OCI-LY3 (cell line): ENCODE results near the gene MED25.

Source experiments
- H2AFZ ChIP-seq: fragments of 200-600, 300-600 bp; shearing (Covaris generic); 2 replicates; pipeline ENCODE4 v1.6.0; 2014; ENCODE audit warnings: antibody characterized with exemption, low read depth, low read length
- H3K27ac ChIP-seq: fragments of 200-600, 300-600 bp; sonication (generic); 2 replicates; pipeline ENCODE4 v1.5.1; 2014; ENCODE audit warnings: mild to moderate bottlenecking, low read length, moderate library complexity, mixed read lengths
- H3K27me3 ChIP-seq: fragments of 200-600, 300-600 bp; sonication (generic); 2 replicates; pipeline ENCODE4 v1.6.1; 2014; ENCODE audit warnings: low read depth, low read length, mixed read lengths
- H3K36me3 ChIP-seq: fragments of 200-600, 300-600 bp; sonication (generic); replicated peaks from 2 replicates; pipeline ENCODE3; 2014; ENCODE audit warnings: low read depth, low read length, mixed read lengths
- H3K4me1 ChIP-seq: fragments of 300-600, 200-600 bp; sonication (generic); 2 replicates; pipeline ENCODE4 v1.6.1; 2014; ENCODE audit warnings: low read length, mixed read lengths
- H3K4me2 ChIP-seq: fragments of 200-600, 300-600 bp; sonication (generic); 2 replicates; pipeline ENCODE4 v1.6.1; 2014; ENCODE audit warnings: low read length, mixed read lengths
- H3K4me3 ChIP-seq: fragments of 300-600, 200-600 bp; sonication (generic); 2 replicates; pipeline ENCODE4 v1.5.1; 2014; ENCODE audit warnings: antibody characterized with exemption, mild to moderate bottlenecking, low read length, moderate library complexity
- H3K79me2 ChIP-seq: fragments of 300-600, 200-600 bp; shearing (Covaris generic); 2 replicates; pipeline ENCODE4 v1.6.1; 2014; ENCODE audit warnings: mild to moderate bottlenecking, low read length, mixed read lengths
- H3K9ac ChIP-seq: fragments of 300-600, 200-600 bp; shearing (Covaris generic); 2 replicates; pipeline ENCODE4 v1.6.0; 2014; ENCODE audit warnings: mild to moderate bottlenecking, low read length, moderate library complexity
- H3K9me3 ChIP-seq: fragments of 200-600, 300-600 bp; shearing (Covaris generic); 2 replicates; pipeline ENCODE4 v1.6.1; 2014; ENCODE audit warnings: low read length, mixed read lengths; ENCODE audit not compliant: insufficient read depth
- H4K20me1 ChIP-seq: fragments of 200-600, 300-600 bp; sonication (generic); 2 replicates; pipeline ENCODE4 v1.6.1; 2016; ENCODE audit warnings: low read length, mixed read lengths; ENCODE audit not compliant: insufficient read depth
- CTCF ChIP-seq: fragments of 200-600, 300-600 bp; sonication (generic); IDR thresholded peaks from 2 replicates; pipeline ENCODE4 v1.5.1; 2014; ENCODE audit warnings: antibody characterized with exemption, low read length, low read depth
- EZH2phosphoT487 ChIP-seq: fragments of 200-600 bp; shearing (Covaris generic); IDR thresholded peaks from 2 replicates; pipeline ENCODE4 v1.6.1; 2018; ENCODE audit warnings: antibody characterized with exemption, mixed run types, low read depth

Gene MED25

GRCh38 chr19:49857061-49857837 is 39.2 kb downstream of the MED25 start:
- no peaks in the 10 kb centered on the region for H3K9me3 ChIP-seq
- H3K4me2 ChIP-seq: no peak overlapping the region
- H2AFZ ChIP-seq: no peak overlapping the region
- H3K79me2 ChIP-seq: peaks cover 22% of the 10 kb centered on the region
- TF ChIP-seq EZH2phosphoT487: no peak
- no peak for TF ChIP-seq CTCF
- H3K9ac ChIP-seq: no peak overlapping the region
- no peak overlapping the region for H3K4me3 ChIP-seq
- no peak overlapping the region for H3K27ac ChIP-seq
- peaks cover 51% of the 10 kb centered on the region for H3K36me3 ChIP-seq
- H3K27me3 ChIP-seq: no peaks in the 10 kb centered on the region
- peaks cover 15% of the 10 kb centered on the region for H3K4me1 ChIP-seq
- H4K20me1 ChIP-seq: peaks cover 37% of the 10 kb centered on the region

DNA sequence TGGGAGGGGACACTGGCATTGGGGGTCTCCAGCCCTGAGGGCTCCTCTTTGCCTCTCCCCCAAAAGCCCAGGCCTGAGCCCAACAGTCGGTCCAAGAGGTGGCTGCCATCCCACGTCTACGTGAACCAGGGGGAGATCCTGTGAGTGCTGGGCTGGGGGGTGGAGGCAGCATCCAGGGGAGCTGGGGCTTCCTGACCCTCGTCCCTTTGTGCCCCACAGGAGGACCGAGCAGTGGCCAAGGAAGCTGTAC is 39.7 kb downstream of the MED25 start:
- Histone ChIP-seq H3K4me1 (peaks cover 10% of the 10 kb centered on the region), H3K36me3 (peaks cover 55% of the 10 kb centered on the region), H4K20me1 (peaks cover 32% of the 10 kb centered on the region), H3K9ac (no peak overlapping the region), H3K27ac (no peak overlapping the region), H3K4me3 (no peak overlapping the region), H2AFZ (no peak overlapping the region), H3K9me3 (no peaks in the 10 kb centered on the region), H3K79me2 (peaks cover 17% of the 10 kb centered on the region), H3K4me2 (no peak overlapping the region), H3K27me3 (no peaks in the 10 kb centered on the region)
- no peak for TF ChIP-seq EZH2phosphoT487
- no peak for TF ChIP-seq CTCF

- Histone ChIP-seq H2AFZ (no peak overlapping the region), H3K4me1 (peaks cover 7% of the 10 kb centered on the region), H3K27me3 (no peaks in the 10 kb centered on the region), H3K36me3 (peaks cover 61% of the 10 kb centered on the region), H3K4me3 (no peak overlapping the region), H3K79me2 (peaks cover 12% of the 10 kb centered on the region), H3K4me2 (no peak overlapping the region), H4K20me1 (peaks cover 28% of the 10 kb centered on the region), H3K9ac (no peak overlapping the region), H3K27ac (no peak overlapping the region), H3K9me3 (no peaks in the 10 kb centered on the region)
- no peak for TF ChIP-seq EZH2phosphoT487
- TF ChIP-seq CTCF: no peak
These were observed 40.2 kb downstream of the MED25 start for GRCh38 chr19:49858088-49858985.

DNA sequence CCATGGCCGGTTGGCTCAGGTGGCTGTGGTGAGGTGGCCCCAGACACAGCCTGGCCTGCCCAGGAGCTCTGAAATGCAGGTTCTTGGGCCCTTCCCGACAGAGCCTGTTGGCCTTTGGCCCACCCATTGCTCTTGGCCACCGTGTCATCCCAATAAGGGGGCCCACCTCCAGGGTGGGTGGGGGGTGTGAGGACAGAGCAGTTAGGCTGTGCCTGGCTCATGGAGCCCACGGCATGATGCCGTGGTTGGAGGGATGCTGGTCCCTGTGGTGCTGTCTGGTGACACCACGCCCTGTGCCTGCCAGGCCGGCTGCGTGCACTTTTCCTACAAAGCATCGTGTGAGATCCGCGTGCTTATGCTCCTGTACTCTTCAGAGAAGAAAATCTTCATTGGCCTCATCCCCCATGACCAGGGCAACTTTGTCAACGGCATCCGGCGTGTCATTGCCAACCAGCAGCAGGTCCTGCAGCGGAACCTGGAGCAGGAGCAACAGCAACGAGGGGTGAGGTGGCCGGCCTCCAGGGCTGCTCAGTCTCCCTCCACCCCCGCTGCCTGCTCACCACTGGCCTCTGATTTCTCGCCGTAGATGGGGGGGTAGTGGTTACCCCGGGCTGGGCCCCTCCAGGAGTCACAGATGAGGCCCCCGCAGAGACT is 41.7 kb downstream of the MED25 start:
- H3K27me3 ChIP-seq: no peaks in the 10 kb centered on the region
- H3K79me2 ChIP-seq: peaks cover 6% of the 10 kb centered on the region; the same call in 1 of the 2 replicates
- H3K4me2 ChIP-seq: no peak overlapping the region
- H4K20me1 ChIP-seq: peaks cover 17% of the 10 kb centered on the region; the same call in 1 of the 2 replicates
- H3K27ac ChIP-seq: no peak overlapping the region
- no peaks in the 10 kb centered on the region for H3K9me3 ChIP-seq
- H3K9ac ChIP-seq: no peak overlapping the region
- H3K36me3 ChIP-seq: peaks cover 76% of the 10 kb centered on the region
- H2AFZ ChIP-seq: no peak overlapping the region
- TF ChIP-seq EZH2phosphoT487: no peak
- no peak for TF ChIP-seq CTCF
- no peak overlapping the region for H3K4me3 ChIP-seq
- H3K4me1 ChIP-seq: no peaks in the 10 kb centered on the region
